Stimulated activated CD4-positive, alpha-beta T cell treated with anti-CD3 and anti-CD28 coated beads, Interleukin-15, amount 100 ng/mL, for 1 hour (primary cell): ENCODE data around the gene TF.
"Not testable (repeated sequence)": the region's sequence is repeated elsewhere in the genome, so short reads cannot be mapped to it uniquely, and the experiment has no call there.

Experiments
- DNase-seq, 2 donors: peaks; one replicate each; pipeline ENCODE4 v3.0.0-alpha.2; 2020; ENCODE audit warnings: low read depth in 1 of 2, low spot score in 1 of 2

The TF gene

DNA sequence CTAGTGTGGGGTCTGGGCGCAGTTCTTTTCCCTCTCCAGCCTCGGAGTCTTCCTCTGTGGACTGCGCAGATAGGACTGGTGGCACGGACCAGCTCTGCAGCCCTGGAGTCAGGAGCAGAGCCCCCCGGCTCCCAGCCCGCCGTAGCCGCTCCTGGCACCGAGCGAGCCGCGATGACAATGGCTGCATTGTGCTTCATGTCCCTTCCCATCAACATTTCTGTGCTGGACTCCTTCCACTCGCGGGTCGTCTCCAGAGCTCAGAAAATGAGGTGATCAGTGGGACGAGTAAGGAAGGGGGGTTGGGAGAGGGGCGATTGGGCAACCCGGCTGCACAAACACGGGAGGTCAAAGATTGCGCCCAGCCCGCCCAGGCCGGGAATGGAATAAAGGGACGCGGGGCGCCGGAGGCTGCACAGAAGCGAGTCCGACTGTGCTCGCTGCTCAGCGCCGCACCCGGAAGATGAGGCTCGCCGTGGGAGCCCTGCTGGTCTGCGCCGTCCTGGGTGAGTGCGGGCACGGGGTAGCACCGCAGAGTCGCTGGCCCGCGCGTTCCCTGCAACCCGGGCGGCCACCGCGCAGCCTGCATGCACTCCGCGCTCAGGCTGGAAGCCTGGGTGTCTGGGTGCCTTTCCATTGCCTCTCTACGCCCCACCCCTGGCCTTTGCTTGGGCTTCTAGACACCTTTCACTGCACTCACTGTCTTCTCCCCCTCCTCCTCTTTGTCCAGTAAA lies at the start of gene TF:
Gene TF (plus strand): TSS at position 413 of the 731 bp plus-strand sequence. CDS start 48 bp downstream, at position 461.
- DNase-seq = no peak

DNA sequence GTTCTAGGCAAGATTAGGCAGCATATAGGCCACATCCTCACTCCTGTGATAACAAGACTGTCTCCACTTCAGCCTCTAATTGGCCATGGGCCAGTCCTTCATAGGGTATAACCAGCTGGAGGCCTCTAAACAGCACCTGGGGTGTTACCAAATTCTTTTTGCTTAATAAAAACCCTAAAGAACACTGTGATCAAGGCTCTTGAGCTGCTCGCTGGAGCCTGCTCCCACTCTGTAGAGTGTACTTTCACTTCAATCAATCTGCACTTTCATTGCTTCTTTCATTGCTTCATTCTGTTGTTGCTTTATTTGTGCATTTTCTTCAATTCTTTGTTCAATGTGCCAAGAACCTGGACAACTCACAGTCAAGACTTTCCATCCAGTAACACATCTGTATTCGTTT lies 48.2 kb upstream of the TF start:
- DNase-seq = no peak

DNA sequence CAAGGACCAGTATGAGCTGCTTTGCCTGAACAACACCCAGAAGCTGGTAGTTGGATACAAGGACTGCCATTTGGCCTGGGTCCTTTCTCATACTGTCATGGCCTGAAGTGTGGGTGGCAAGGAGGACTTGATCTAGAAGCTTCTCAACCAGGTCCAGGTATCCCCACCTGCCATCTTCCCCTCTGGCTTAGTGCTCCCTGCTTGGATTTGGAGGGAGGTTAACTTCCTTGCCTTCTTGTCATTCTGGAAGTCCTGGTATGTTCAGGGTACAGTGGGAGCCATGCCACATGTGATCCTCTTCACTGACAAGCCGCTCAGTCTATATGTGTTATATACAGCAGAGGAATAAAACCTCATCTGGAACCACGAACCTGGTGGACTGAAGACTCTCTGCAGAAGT lies 46.7 kb upstream of the TF start:
- DNase-seq = no peak

GRCh38 chr3:133699903-133700302 lies 46.3 kb upstream of the TF start:
- DNase-seq = no peak

- DNase-seq = no peak
These were observed 45.8 kb upstream of the TF start for GRCh38 chr3:133700351-133700750.

- DNase-seq = no peak
These were observed 44.5 kb upstream of the TF start for GRCh38 chr3:133701435-133702358.

GRCh38 chr3:133703915-133704314 lies 42.3 kb upstream of the TF start:
- DNase-seq = no peak

DNA sequence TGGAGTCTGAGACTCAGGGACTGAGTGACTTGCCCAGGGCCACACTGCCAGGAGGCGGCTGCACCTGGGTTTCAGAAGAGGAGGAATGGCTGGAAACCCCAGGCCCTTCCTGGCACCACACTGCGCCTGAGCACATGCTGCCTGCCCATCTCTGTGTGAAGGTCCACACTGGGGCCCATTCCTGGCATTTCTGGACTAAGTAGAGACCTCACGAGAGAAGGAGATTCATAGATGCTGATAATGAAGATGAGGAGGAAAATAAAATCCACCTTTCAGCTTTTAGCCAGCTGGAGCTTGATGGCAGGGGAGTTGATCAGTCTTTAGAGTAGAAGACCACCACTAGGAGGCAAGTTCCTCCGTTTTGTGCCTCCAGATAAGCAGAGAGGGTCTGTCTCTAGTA lies 40.2 kb upstream of the TF start:
- no peak for DNase-seq

DNA sequence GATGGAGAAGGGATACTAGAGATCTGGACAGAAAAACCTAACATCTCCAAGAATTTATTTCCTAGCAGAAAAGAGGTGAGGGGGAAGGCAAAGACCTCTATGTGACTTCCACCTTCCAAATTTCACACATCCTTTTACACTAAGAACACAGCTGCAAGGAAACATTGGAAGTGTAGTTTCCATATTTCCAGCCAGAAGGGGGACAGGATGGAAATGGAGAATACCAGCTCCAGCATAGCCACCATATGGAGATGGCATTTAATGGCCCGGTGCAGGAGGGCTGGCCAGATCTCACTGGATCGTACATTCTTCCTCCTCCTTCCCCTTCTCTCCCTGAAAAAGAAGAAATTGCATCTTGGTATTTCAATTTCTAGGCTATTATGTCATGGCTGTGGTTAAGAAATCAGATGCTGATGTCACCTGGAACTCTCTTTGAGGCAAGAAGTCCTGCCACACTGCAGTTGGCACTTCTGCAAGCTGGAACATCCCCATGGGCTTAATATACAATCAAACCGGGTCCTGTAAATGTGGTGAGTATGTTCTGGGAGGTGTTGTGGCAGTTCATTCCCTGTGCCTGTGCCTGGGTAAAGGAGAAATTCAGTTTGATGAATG lies 36.9 kb upstream of the TF start:
- no peak for DNase-seq

DNA sequence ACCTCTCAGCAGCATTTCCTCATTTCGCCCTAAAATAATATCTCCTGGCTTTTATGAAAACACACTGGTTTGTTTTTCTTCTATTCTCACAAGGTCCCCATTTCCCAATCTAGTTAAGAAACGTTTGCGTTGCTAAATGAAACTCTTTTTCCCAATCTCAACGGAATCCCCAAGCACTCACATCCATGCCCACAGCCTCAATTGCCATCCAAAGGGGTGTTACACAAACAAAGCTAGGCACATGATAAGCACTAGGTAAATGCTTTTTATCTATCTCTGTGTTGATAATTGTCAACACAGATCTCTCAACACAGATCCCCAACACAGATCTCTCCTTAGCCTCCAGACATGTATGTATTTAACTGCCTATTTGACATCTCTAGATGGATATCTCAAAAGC lies 35.2 kb upstream of the TF start:
- no peak for DNase-seq

DNA sequence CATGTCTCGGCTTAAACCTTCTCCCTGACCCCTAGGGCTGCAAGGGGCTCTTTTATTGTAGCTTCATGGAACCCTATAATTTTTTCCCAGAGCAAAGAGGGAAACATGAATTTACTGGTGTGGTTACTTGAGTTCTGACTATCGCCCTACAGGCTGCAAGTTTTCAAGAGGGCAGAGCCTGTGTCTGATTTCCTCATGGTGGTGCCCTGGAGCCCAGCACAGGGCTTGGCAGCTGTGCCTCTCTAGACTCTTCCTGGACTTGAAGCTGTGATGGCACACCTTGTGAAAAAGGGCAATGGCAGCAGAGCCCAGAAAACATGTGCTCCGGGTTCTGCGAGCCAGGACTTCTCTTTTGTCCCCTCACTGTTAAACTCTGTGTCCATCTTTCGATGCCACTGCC lies 34.2 kb upstream of the TF start:
- no peak for DNase-seq

- DNase-seq = no peak
These were observed 32.8 kb upstream of the TF start for GRCh38 chr3:133713347-133713746.

DNA sequence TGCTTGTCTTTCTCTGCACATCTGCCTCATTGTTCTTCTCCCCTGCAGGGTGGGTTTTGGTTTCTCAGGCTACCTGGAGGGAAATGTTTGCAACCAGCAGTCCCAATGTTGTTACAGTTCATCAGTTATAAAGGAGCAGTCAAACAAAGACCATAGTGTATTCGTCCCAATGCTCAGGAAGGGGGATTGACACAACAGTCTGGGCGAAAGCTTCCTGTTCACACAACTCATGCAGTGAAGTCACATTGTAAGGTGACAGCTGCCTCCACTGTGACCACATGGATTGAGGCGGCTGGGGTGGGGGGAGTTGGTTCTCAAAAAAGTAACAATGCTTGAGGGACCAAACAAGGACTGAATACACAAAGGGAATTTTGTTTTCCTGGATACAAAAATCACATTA lies 28.8 kb upstream of the TF start:
- no peak for DNase-seq

DNA sequence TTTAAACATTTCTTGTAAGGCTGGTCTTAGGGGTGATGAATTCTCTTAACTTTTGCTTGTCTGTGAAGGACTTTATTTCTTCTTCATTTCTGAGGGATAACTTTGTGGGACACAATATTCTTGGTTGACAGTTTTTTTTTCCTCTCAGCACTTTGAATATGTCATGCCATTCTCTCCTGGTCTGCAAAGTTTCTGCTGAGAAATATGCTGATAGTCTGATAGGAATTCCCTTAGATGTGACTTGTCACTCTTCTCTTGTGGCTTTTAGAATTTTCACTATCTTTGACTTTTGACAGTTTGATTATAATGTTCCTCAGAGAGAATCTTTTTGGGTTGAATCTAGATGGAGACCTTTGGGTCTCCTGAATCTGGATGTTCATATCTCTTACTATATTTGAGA lies 23.3 kb upstream of the TF start:
- DNase-seq = no peak

DNA sequence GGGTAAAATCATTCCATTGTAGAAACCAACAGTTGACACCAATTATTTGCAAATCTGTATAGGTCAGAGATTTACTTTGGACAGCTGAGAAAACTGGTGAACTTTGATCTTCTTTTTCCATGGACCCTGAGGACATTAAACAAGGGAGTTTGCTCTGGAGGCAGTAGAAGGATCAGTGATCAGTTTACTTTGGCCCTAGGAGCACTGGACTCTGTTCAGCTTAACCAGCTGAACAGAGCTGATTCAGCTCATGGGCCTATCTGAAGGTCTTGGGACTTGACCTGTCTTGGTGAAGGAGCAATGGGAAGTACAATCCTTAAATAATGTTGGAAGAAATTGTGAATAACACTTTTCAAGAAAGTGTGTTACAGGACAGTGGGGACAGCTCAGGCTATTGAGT lies 15.2 kb upstream of the TF start:
- DNase-seq = no peak

DNA sequence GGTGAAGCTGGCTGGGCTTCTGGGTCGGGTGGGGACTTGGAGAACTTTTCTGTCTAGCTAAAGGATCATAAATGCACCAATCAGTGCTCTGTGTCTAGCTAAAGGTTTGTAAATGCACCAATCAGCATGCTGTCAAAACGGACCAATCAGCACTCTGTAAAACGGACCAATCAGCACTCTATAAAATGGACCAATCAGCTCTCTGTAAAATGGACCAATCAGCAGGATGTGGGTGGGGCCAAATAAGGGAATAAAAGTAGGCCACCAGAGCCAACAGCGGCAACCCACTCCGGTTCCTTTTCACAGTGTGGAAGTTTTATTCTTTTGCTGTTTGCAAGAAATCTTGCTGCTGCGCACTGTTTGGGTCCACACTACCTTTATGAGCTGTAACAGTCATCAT lies 14.0 kb upstream of the TF start:
- DNase-seq = not testable (repeated sequence)

- no peak for DNase-seq
These were observed 13.0 kb upstream of the TF start for GRCh38 chr3:133733226-133733625.

DNA sequence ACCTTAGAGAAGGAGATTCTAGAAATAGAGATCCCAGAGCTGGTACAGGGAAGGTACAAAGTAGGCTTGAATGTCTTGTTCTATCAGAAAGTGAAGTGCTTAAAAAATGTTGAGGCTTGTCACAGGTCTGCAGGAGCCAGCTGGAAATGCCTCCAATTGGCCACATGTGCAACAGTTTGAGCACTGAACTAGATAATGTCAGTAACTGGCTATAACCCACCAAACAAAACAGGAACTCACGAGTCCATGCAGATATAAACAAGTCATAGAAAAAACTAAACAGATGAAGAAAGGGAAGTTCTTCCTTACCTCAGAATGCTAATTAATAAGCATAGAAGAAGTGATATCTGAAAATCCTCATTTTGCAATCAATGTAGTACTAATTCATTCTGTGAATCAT lies 11.9 kb upstream of the TF start:
- DNase-seq = no peak

DNA sequence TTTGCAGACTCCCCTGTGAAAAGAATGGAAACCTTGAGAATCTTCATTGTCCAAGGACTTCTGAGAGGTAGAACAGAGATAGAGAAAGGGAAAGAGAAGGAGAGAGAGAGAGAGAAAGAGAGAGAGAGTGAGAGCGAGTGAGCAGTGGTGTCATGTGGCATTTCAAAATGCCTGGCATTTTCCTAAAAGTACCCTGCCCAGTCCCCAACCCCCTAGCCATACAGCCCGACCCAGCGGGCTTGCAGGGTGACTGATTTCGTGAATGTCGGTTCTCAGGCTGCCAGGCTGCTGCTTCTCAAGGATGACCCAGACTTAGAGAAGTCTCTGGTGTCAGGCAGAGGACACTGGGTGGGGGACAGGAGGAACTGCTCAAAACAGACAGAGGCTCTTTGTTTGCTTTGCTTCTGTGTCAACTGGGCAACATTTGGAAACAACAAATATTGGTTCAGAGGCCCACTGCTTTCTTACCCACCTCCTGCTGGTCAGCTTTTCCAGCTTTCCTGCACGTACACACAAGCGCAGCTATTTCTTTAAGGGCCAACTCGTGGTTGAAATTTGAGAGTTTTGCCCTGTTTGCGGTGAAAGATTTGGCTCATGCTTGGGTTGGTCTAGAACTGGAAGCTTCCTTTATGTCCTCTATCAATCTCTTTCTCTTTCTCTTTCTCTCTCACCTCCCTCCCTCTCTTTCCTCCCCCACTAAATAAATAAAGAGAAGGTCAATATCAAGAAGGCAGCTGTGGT lies 3.7 kb upstream of the TF start:
- DNase-seq = no peak

GRCh38 chr3:133744241-133744640 lies 2.0 kb upstream of the TF start:
- DNase-seq = no peak

- no peak for DNase-seq
These were observed 1.1 kb upstream of the TF start for GRCh38 chr3:133745108-133745507.
